Fibroblast of mammary gland (primary cell): Measurements from ENCODE around the gene CHD9NB.

Source experiments
- DNase-seq: peaks from one replicate; pipeline ENCODE4 v3.0.0-alpha.2; 2010; ENCODE audit warnings: low read depth
- H3K4me3 ChIP-seq: 2 replicates; pipeline ENCODE4 v1.5.1; 2011; ENCODE audit warnings: low read depth, mild to moderate bottlenecking, low read length, moderate library complexity; ENCODE audit not compliant: control insufficient read depth
- CTCF ChIP-seq: conservative IDR thresholded peaks from 2 replicates; pipeline ENCODE4 v1.5.1; 2011; ENCODE audit warnings: low read depth, low read length, inconsistent platforms; ENCODE audit not compliant: control insufficient read depth, insufficient read depth

CHD9NB gene

GRCh38 chr16:53067675-53068074 lies 15.0 kb upstream of the CHD9NB start:
- DNase-seq: no peak
- no peak for TF ChIP-seq CTCF
- H3K4me3 ChIP-seq: no peak overlapping the region

- peak; percentile 38 for DNase-seq
- no peak for TF ChIP-seq CTCF
- H3K4me3 ChIP-seq: no peak overlapping the region
Measured at GRCh38 chr16:53065461-53066061, 12.9 kb upstream of the CHD9NB start.

DNA sequence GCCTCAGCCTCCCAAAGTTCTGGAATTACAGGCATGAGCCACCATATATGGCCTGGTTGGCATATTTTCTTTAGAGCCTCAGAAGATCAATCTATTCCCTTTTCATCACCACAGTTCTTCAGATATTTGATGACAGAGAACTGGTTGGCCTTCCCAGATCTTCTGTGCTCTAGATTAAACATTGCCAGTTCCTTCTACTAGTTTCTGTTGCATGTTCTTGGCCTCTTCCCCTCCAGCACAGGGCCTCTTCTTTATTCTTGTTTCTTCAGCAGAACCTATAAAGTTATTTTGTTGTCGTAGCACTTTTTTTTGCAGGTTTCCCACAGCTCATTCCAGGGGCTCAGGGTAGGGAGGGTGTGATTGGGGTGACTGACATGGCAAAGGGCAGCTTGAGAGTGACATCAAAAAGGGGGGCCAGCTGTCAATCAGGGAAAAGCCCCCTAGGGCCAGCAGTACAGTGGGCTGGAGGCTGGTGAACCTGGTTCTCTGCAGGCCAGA lies 11.4 kb upstream of the CHD9NB start:
- no peak for TF ChIP-seq CTCF
- no peak for DNase-seq
- no peak overlapping the region for H3K4me3 ChIP-seq

- no peak overlapping the region for H3K4me3 ChIP-seq
- no peak for DNase-seq
- TF ChIP-seq CTCF: no peak
Measured at GRCh38 chr16:53061701-53062159, 9.0 kb upstream of the CHD9NB start.

GRCh38 chr16:53061256-53061655 lies 8.6 kb upstream of the CHD9NB start:
- no peak for DNase-seq
- TF ChIP-seq CTCF: no peak
- no peak overlapping the region for H3K4me3 ChIP-seq

- H3K4me3 ChIP-seq: no peak overlapping the region
- TF ChIP-seq CTCF: no peak
- DNase-seq: no peak
Measured at GRCh38 chr16:53059672-53060071, 7.0 kb upstream of the CHD9NB start.
